ENCODE measurements around the gene CGB3.

- TF ChIP-seq CTCF (IDR thresholded peaks at IDR 0.05) = no peak
- no peak for TF ChIP-seq POLR2A (IDR thresholded peaks at IDR 0.05)
- TF ChIP-seq EP300 (IDR thresholded peaks at IDR 0.05) = no peak
Measured at GRCh38 chr19:49042177-49042576, 18.0 kb upstream of the CGB3 start.

Measured in tibial nerve (tissue), 4 donors.